Raji (cell line): ENCODE results near the gene OTOG.

Experiments
- POLR2A ChIP-seq: IDR thresholded peaks from 2 replicates; pipeline ENCODE4 v1.6.1; 2011; ENCODE audit warnings: low read depth, low read length, control low read depth; ENCODE audit not compliant: insufficient read depth

OTOG gene

GRCh38 chr11:17603056-17603825 is 56.2 kb downstream of the OTOG start:
- TF ChIP-seq POLR2A: no peak

- TF ChIP-seq POLR2A: no peak
Measured at GRCh38 chr11:17604201-17604914, 57.3 kb downstream of the OTOG start.

GRCh38 chr11:17604915-17605233 is 57.8 kb downstream of the OTOG start:
- no peak for TF ChIP-seq POLR2A

- TF ChIP-seq POLR2A: no peak
Measured at GRCh38 chr11:17605651-17606122, 58.6 kb downstream of the OTOG start.

- TF ChIP-seq POLR2A: no peak
Measured at GRCh38 chr11:17606233-17607082, 59.4 kb downstream of the OTOG start.

GRCh38 chr11:17607083-17607429 is 60.0 kb downstream of the OTOG start:
- no peak for TF ChIP-seq POLR2A

- TF ChIP-seq POLR2A: no peak
Measured at GRCh38 chr11:17607591-17608570, 60.8 kb downstream of the OTOG start.

GRCh38 chr11:17608821-17609220 is 61.8 kb downstream of the OTOG start:
- TF ChIP-seq POLR2A: no peak

- no peak for TF ChIP-seq POLR2A
Measured at GRCh38 chr11:17609291-17610084, 62.4 kb downstream of the OTOG start.

- no peak for TF ChIP-seq POLR2A
Measured at GRCh38 chr11:17610085-17610894, 63.2 kb downstream of the OTOG start.

- no peak for TF ChIP-seq POLR2A
Measured at GRCh38 chr11:17611049-17611448, 64.0 kb downstream of the OTOG start.

- TF ChIP-seq POLR2A: no peak
Measured at GRCh38 chr11:17611503-17612220, 64.6 kb downstream of the OTOG start.
